ENCODE measurements around the gene ERAS. TPM values are rescaled to one million over a fixed set of nuclear protein-coding genes. Genes with fewer than 3 reads are reported as not detected.

ERAS gene
- total RNA-seq, 1 donor from 2014 or later = not detected

- no peak for TF ChIP-seq CTCF (conservative IDR thresholded peaks at IDR 0.05; ENCODE audit: low read depth, low read length)
- no peak for DNase-seq (ENCODE audit: low read depth)
- no peak overlapping the region for H3K4me3 ChIP-seq (ENCODE audit: low read depth, low read length)
Observed at GRCh38 chrX:48823053-48823452, 3.3 kb upstream of the ERAS start.

- no peak for DNase-seq (ENCODE audit: low read depth)
- no peak overlapping the region for H3K4me3 ChIP-seq (ENCODE audit: low read depth, low read length)
- TF ChIP-seq CTCF (conservative IDR thresholded peaks at IDR 0.05; ENCODE audit: low read depth, low read length) = no peak
Observed at GRCh38 chrX:48824066-48824465, 2.2 kb upstream of the ERAS start.

- no peak for TF ChIP-seq CTCF (conservative IDR thresholded peaks at IDR 0.05; ENCODE audit: low read depth, low read length)
- H3K4me3 ChIP-seq (ENCODE audit: low read depth, low read length) = no peak overlapping the region
- DNase-seq (ENCODE audit: low read depth) = no peak
Observed at GRCh38 chrX:48826876-48827653, 752 bp downstream of the ERAS start.

GRCh38 chrX:48827654-48827968 lies 1.3 kb downstream of the ERAS start:
- no peak for DNase-seq (ENCODE audit: low read depth)
- no peak for TF ChIP-seq CTCF (conservative IDR thresholded peaks at IDR 0.05; ENCODE audit: low read depth, low read length)
- no peak overlapping the region for H3K4me3 ChIP-seq (ENCODE audit: low read depth, low read length)

- no peak for DNase-seq (ENCODE audit: low read depth)
- H3K4me3 ChIP-seq (ENCODE audit: low read depth, low read length) = no peak overlapping the region
- no peak for TF ChIP-seq CTCF (conservative IDR thresholded peaks at IDR 0.05; ENCODE audit: low read depth, low read length)
Observed at GRCh38 chrX:48829016-48829735, 2.9 kb downstream of the ERAS start.

GRCh38 chrX:48831136-48831908 lies 5.0 kb downstream of the ERAS start:
- no peak for TF ChIP-seq CTCF (conservative IDR thresholded peaks at IDR 0.05; ENCODE audit: low read depth, low read length)
- no peak for DNase-seq (ENCODE audit: low read depth)
- no peak overlapping the region for H3K4me3 ChIP-seq (ENCODE audit: low read depth, low read length)

All from epithelial cell of proximal tubule (primary cell).